ENCODE measurements around the gene THY1. TPM values are rescaled to one million over a fixed set of nuclear protein-coding genes. Genes with fewer than 3 reads are reported as not detected.
A peak's percentile ranks its signal among the peaks of the same experiment; 100 is the strongest.
"Not testable (repeated sequence)": the region's sequence is repeated elsewhere in the genome, so short reads cannot be mapped to it uniquely, and the experiment has no call there.

The THY1 gene
- total RNA-seq, 1 experiment from 2014 or later, result 1.1 TPM

- no peaks in the 10 kb centered on the region for H3K9me3 ChIP-seq (ENCODE audit: control insufficient read depth in 1 of 2, insufficient read depth in 1 of 2, low read depth in 1 of 2, low read length in 2 of 2)
- no peaks in the 10 kb centered on the region for H3K36me3 ChIP-seq (ENCODE audit: control insufficient read depth in 1 of 2, insufficient read depth in 2 of 2, low read length in 2 of 2)
- POLR2A ChIA-PET, result no interaction called here
- no peaks in the 10 kb centered on the region for H3K9me2 ChIP-seq (ENCODE audit: insufficient read depth)
- H4K20me1 ChIP-seq (ENCODE audit: insufficient read depth), result no peaks in the 10 kb centered on the region
- ATAC-seq (no peak), DNase-seq (ENCODE audit: low read depth, low spot score) (no peak)
- no peak overlapping the region for H3K4me3 ChIP-seq (replicated peaks in 1 of 2; ENCODE audit: low read depth in 1 of 2, low read length in 2 of 2)
- RAD21 ChIA-PET (ENCODE audit: low non-redundant PET in 1 of 2, low total read pairs in 2 of 2, uncharacterized antibody in 2 of 2, unreplicated experiment in 2 of 2), result no interaction called here
- no peaks in the 10 kb centered on the region for H3K79me2 ChIP-seq (ENCODE audit: insufficient read depth, low read length)
- TF ChIP-seq SRF (IDR thresholded peaks at IDR 0.05; ENCODE audit: low read depth), result no peak
- TF ChIP-seq ELF1 (IDR thresholded peaks at IDR 0.05; ENCODE audit: borderline replicate concordance, low read depth), result no peak
- no peak for TF ChIP-seq JUND (IDR thresholded peaks at IDR 0.05)
- TF ChIP-seq YY1 (IDR thresholded peaks at IDR 0.05; ENCODE audit: extremely low read depth, insufficient replicate concordance, low read depth, low read length), result no peak
- no peak for TF ChIP-seq EGR1 (IDR thresholded peaks at IDR 0.05; ENCODE audit: low read depth)
- TF ChIP-seq RAD21 (IDR thresholded peaks at IDR 0.05; ENCODE audit: low read depth), result no peak
- no peak for TF ChIP-seq ZNF274 (IDR thresholded peaks at IDR 0.05; ENCODE audit: low read depth, low read length)
- TF ChIP-seq ZBTB33 (IDR thresholded peaks at IDR 0.05; ENCODE audit: extremely low read depth, insufficient replicate concordance, low read length), result no peak
- TF ChIP-seq FOSL1 (IDR thresholded peaks at IDR 0.05; ENCODE audit: low read depth), result no peak
- TF ChIP-seq, protein P1, sequence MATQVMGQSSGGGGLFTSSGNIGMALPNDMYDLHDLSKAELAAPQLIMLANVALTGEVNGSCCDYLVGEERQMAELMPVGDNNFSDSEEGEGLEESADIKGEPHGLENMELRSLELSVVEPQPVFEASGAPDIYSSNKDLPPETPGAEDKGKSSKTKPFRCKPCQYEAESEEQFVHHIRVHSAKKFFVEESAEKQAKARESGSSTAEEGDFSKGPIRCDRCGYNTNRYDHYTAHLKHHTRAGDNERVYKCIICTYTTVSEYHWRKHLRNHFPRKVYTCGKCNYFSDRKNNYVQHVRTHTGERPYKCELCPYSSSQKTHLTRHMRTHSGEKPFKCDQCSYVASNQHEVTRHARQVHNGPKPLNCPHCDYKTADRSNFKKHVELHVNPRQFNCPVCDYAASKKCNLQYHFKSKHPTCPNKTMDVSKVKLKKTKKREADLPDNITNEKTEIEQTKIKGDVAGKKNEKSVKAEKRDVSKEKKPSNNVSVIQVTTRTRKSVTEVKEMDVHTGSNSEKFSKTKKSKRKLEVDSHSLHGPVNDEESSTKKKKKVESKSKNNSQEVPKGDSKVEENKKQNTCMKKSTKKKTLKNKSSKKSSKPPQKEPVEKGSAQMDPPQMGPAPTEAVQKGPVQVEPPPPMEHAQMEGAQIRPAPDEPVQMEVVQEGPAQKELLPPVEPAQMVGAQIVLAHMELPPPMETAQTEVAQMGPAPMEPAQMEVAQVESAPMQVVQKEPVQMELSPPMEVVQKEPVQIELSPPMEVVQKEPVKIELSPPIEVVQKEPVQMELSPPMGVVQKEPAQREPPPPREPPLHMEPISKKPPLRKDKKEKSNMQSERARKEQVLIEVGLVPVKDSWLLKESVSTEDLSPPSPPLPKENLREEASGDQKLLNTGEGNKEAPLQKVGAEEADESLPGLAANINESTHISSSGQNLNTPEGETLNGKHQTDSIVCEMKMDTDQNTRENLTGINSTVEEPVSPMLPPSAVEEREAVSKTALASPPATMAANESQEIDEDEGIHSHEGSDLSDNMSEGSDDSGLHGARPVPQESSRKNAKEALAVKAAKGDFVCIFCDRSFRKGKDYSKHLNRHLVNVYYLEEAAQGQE (IDR thresholded peaks at IDR 0.05; ENCODE audit: low read depth), result no peak
- TF ChIP-seq POLR2A (IDR thresholded peaks at IDR 0.05; ENCODE audit: borderline replicate concordance, extremely low read depth, insufficient read depth, insufficient read length), result no peak
- TF ChIP-seq SIN3A (IDR thresholded peaks at IDR 0.05; ENCODE audit: low read depth), result no peak
- no peak for TF ChIP-seq EZH2 (IDR thresholded peaks at IDR 0.05)
- CTCF ChIA-PET, result no interaction called here
- no peak overlapping the region for H3K4me2 ChIP-seq (ENCODE audit: low read length)
- H3K27me3 ChIP-seq (ENCODE audit: insufficient read depth, low read length), result no peaks in the 10 kb centered on the region
- H2AFZ ChIP-seq (ENCODE audit: low read depth, low read length, poor library complexity, severe bottlenecking), result no peak overlapping the region
- no peak overlapping the region for H3K9ac ChIP-seq (ENCODE audit: low read length)
- no TSS peak for BruUV-seq (replicated peaks)
- intact Hi-C loops (cut with micrococcal nuclease), result loop anchor here (5.0 kb wide), 1 partner anchor 282 kb away; the partner anchor contains the start of gene DPAGT1
- no peak overlapping the region for H3K27ac ChIP-seq (ENCODE audit: low read depth, low read length)
- H3K4me1 ChIP-seq (ENCODE audit: control insufficient read depth in 1 of 2, insufficient read depth in 2 of 2, low read length in 2 of 2), result peaks cover 6 to 19% of the 10 kb centered on the region in 2 experiments; a peak in 3 of 4 replicates
These were observed 38.6 kb downstream of the THY1 start for GRCh38 chr11:119384332-119384731.

- H3K27ac ChIP-seq (ENCODE audit: low read depth, low read length); BruUV-seq (replicated peaks); H2AFZ ChIP-seq (ENCODE audit: low read depth, low read length, poor library complexity, severe bottlenecking): not testable (repeated sequence)
These were observed 40.5 kb downstream of the THY1 start for GRCh38 chr11:119382513-119382912.

More at GRCh38 chr11:119382513-119382912, 40.5 kb downstream of the THY1 start:
- Histone ChIP-seq H3K4me2 (ENCODE audit: low read length) (peak overlapping the region; percentile 89), H3K9ac (ENCODE audit: low read length) (0 out of 2 replicates have a peak overlapping the region, but pooled peaks have one; percentile 71), H3K4me1 (ENCODE audit: control insufficient read depth in 1 of 2, insufficient read depth in 2 of 2, low read length in 2 of 2) (peaks cover 6 to 33% of the 10 kb centered on the region in 2 experiments; a peak in 3 of 4 replicates), H3K4me3 (replicated peaks in 1 of 2; ENCODE audit: low read depth in 1 of 2, low read length in 2 of 2) (peak overlapping the region; percentile 63 to 65; a peak in 3 of 4 replicates)
- H3K9me3 ChIP-seq (ENCODE audit: control insufficient read depth in 1 of 2, insufficient read depth in 1 of 2, low read depth in 1 of 2, low read length in 2 of 2); RAD21 ChIA-PET (ENCODE audit: low non-redundant PET in 1 of 2, low total read pairs in 2 of 2, uncharacterized antibody in 2 of 2, unreplicated experiment in 2 of 2); POLR2A ChIA-PET; CTCF ChIA-PET; H3K9me2 ChIP-seq (ENCODE audit: insufficient read depth); H3K79me2 ChIP-seq (ENCODE audit: insufficient read depth, low read length); ATAC-seq; H3K36me3 ChIP-seq (ENCODE audit: control insufficient read depth in 1 of 2, insufficient read depth in 2 of 2, low read length in 2 of 2); H3K27me3 ChIP-seq (ENCODE audit: insufficient read depth, low read length); DNase-seq (ENCODE audit: low read depth, low spot score); H4K20me1 ChIP-seq (ENCODE audit: insufficient read depth): not testable (repeated sequence)
- intact Hi-C loops (cut with micrococcal nuclease), result loop anchor here (5.0 kb wide), 1 partner anchor 280 kb away; the partner anchor contains the start of gene DPAGT1
